H1 (cell line): Measurements from ENCODE around the gene PCSK4. TPM values are rescaled to one million over a fixed set of nuclear protein-coding genes. Genes with fewer than 3 reads are reported as not detected.

Experiments
- CTCF ChIA-PET: fragments of 300-600 bp; sonication (Branson Sonifier 250); formaldehyde crosslinking; loops from one replicate; lab custom pipeline; 2021; ENCODE audit not compliant: partially characterized antibody; lab: Charles Lee
- POLR2A ChIA-PET: fragments of 300-600 bp; sonication (Branson Sonifier 250); formaldehyde crosslinking; loops from one replicate; lab custom pipeline; 2021; ENCODE audit warnings: inconsistent platforms; ENCODE audit not compliant: partially characterized antibody; lab: Charles Lee
- DNase-seq, 2 experiments: peaks; one replicate each; pipeline versions ENCODE4 v3.0.0 to v3.0.0-alpha.2; 2010 to 2022; ENCODE audit warnings: low spot score in 2 of 2, low read depth in 1 of 2, mixed read lengths in 1 of 2
- FAIRE-seq: peaks from 2 replicates; lab custom pipeline; 2011; peaks lifted over from hg19 to GRCh38; lab: Jason Lieb, UNC
- H2AFZ ChIP-seq: 2 replicates; pipeline ENCODE4 v1.8.1; 2012; ENCODE audit warnings: low read length, inconsistent platforms
- H2AK5ac ChIP-seq: 2 replicates; pipeline ENCODE4 v1.6.1; 2013; ENCODE audit warnings: low read depth, low read length
- H2BK120ac ChIP-seq: replicated peaks from 2 replicates; pipeline ENCODE3; 2013; ENCODE audit warnings: low read depth, low read length, inconsistent platforms
- H2BK12ac ChIP-seq: 2 replicates; pipeline ENCODE4 v1.6.1; 2013; ENCODE audit warnings: low read depth, low read length
- H2BK15ac ChIP-seq: 2 replicates; pipeline ENCODE4 v1.6.1; 2013; ENCODE audit warnings: low read length
- H2BK20ac ChIP-seq: 2 replicates; pipeline ENCODE4 v1.6.1; 2013; ENCODE audit warnings: low read length
- H2BK5ac ChIP-seq: 2 replicates; pipeline ENCODE4 v1.6.1; 2013; ENCODE audit warnings: low read depth, low read length
- H3K14ac ChIP-seq: 2 replicates; pipeline ENCODE4 v1.6.1; 2013; ENCODE audit warnings: inconsistent platforms; ENCODE audit not compliant: insufficient read length
- H3K18ac ChIP-seq: 2 replicates; pipeline ENCODE4 v1.6.1; 2013; ENCODE audit warnings: low read length; ENCODE audit errors: extremely low read depth
- H3K23ac ChIP-seq: 2 replicates; pipeline ENCODE4 v1.6.1; 2013; ENCODE audit warnings: inconsistent platforms; ENCODE audit not compliant: insufficient read length
- H3K23me2 ChIP-seq: 2 replicates; pipeline ENCODE4 v1.6.1; 2013; ENCODE audit warnings: low read depth, low read length
- H3K27ac ChIP-seq: 2 replicates; pipeline ENCODE4 v1.6.1; 2011; ENCODE audit warnings: low read depth, low read length, inconsistent platforms
- H3K27me3 ChIP-seq, 4 experiments: replicated peaks in 1 of 4; 1 replicate in 1 of 4; 2 replicates in 3 of 4; pipeline versions ENCODE4 v1.6.1 to v1.8.1; 2011 to 2013; ENCODE audit warnings: low read length in 3 of 4, mild to moderate bottlenecking in 3 of 4, inconsistent platforms in 2 of 4, mixed read lengths in 2 of 4, moderate library complexity in 1 of 4; ENCODE audit not compliant: control insufficient read depth in 3 of 4, insufficient read depth in 3 of 4; ENCODE audit errors: extremely low read depth in 1 of 4
- H3K36me3 ChIP-seq, 4 experiments: 2 replicates each; pipeline versions ENCODE4 v1.6.1 to v1.8.1; 2011 to 2013; ENCODE audit warnings: mild to moderate bottlenecking in 4 of 4, low read length in 3 of 4, moderate library complexity in 2 of 4, control low read depth in 1 of 4, inconsistent platforms in 1 of 4; ENCODE audit not compliant: insufficient read depth in 4 of 4, control insufficient read depth in 2 of 4
- H3K4ac ChIP-seq: replicated peaks from 2 replicates; pipeline ENCODE3; 2013; ENCODE audit warnings: low read length, low read depth, mixed read lengths, inconsistent platforms; ENCODE audit not compliant: insufficient read length
- H3K4me1 ChIP-seq, 4 experiments: replicated peaks in 1 of 4; 1 replicate in 1 of 4; 2 replicates in 3 of 4; pipeline versions ENCODE4 v1.6.1 to v1.8.1; 2011 to 2013; ENCODE audit warnings: low read length in 3 of 4, inconsistent platforms in 2 of 4, mixed read lengths in 1 of 4; ENCODE audit not compliant: insufficient read depth in 4 of 4, control insufficient read depth in 3 of 4
- H3K4me2 ChIP-seq, 2 experiments: 2 replicates each; pipeline versions ENCODE4 v1.6.1 to v1.8.1; 2011 to 2013; ENCODE audit warnings: low read depth in 2 of 2, low read length in 2 of 2, control low read depth in 1 of 2, inconsistent platforms in 1 of 2, mild to moderate bottlenecking in 1 of 2; ENCODE audit not compliant: insufficient read depth in 1 of 2
- H3K4me3 ChIP-seq, 4 experiments: fragments of 200-600, 300-600 bp in 1 of 4; sonication (generic), shearing (Covaris generic), sonication (Bioruptor Twin) in 1 of 4; 2 replicates each; pipeline versions ENCODE4 v1.5.1 to v1.8.1; 2011 to 2016; ENCODE audit warnings: low read length in 4 of 4, low read depth in 3 of 4, control low read depth in 2 of 4, inconsistent platforms in 2 of 4, mild to moderate bottlenecking in 2 of 4, mixed read lengths in 1 of 4, moderate library complexity in 1 of 4; ENCODE audit not compliant: insufficient read depth in 2 of 4; ENCODE audit errors: extremely low read depth in 1 of 4
- H3K56ac ChIP-seq: replicated peaks from 2 replicates; pipeline ENCODE3; 2013; ENCODE audit warnings: low read depth, mild to moderate bottlenecking, mixed read lengths, low read length, inconsistent platforms; ENCODE audit not compliant: insufficient read length
- H3K79me1 ChIP-seq: 2 replicates; pipeline ENCODE4 v1.6.1; 2013; ENCODE audit warnings: low read depth, low read length, control low read depth
- H3K79me2 ChIP-seq, 2 experiments: 2 replicates each; pipeline versions ENCODE4 v1.6.1 to v1.8.1; 2012 to 2013; ENCODE audit warnings: low read length in 2 of 2, mild to moderate bottlenecking in 2 of 2, inconsistent platforms in 1 of 2; ENCODE audit not compliant: insufficient read depth in 2 of 2, control insufficient read depth in 1 of 2
- H3K9ac ChIP-seq, 4 experiments: replicated peaks in 1 of 4; 1 replicate in 1 of 4; 2 replicates in 3 of 4; pipeline versions ENCODE4 v1.6.1 to v1.8.1; 2011 to 2013; ENCODE audit warnings: low read depth in 3 of 4, low read length in 3 of 4, control low read depth in 2 of 4, mild to moderate bottlenecking in 2 of 4, moderate library complexity in 2 of 4, inconsistent platforms in 1 of 4; ENCODE audit errors: extremely low read depth in 1 of 4
- H3K9me3 ChIP-seq, 2 experiments: 2 replicates each; pipeline versions ENCODE4 v1.6.1 to v1.8.1; 2012 to 2013; ENCODE audit warnings: mild to moderate bottlenecking in 2 of 2, moderate library complexity in 2 of 2, control low read depth in 1 of 2, inconsistent platforms in 1 of 2, low read depth in 1 of 2, low read length in 1 of 2, mixed read lengths in 1 of 2; ENCODE audit not compliant: insufficient read depth in 2 of 2
- H4K20me1 ChIP-seq, 2 experiments: replicated peaks in 1 of 2; 2 replicates each; pipeline versions ENCODE3 to v1.8.1; 2011 to 2013; ENCODE audit warnings: inconsistent platforms in 2 of 2, low read length in 2 of 2, mild to moderate bottlenecking in 1 of 2; ENCODE audit not compliant: insufficient read depth in 2 of 2, control insufficient read depth in 1 of 2
- H4K5ac ChIP-seq: 2 replicates; pipeline ENCODE4 v1.6.1; 2013; ENCODE audit warnings: low read length, low read depth, mixed read lengths, inconsistent platforms; ENCODE audit not compliant: insufficient read length
- H4K8ac ChIP-seq: 2 replicates; pipeline ENCODE4 v1.8.0; 2013; ENCODE audit warnings: mild to moderate bottlenecking, moderate library complexity, low read length, inconsistent platforms; ENCODE audit not compliant: insufficient read depth; ENCODE audit errors: extremely low read depth
- H4K91ac ChIP-seq: replicated peaks from 2 replicates; pipeline ENCODE3; 2013; ENCODE audit warnings: low read length, mixed read lengths, inconsistent platforms; ENCODE audit not compliant: insufficient read length
- CBX5 ChIP-seq: fragments of 300-800, 300-1000 bp; sonication (generic); IDR thresholded peaks from 2 replicates; pipeline ENCODE4 v1.7.1; 2016; ENCODE audit warnings: antibody characterized with exemption, low read length, low read depth
- KDM5A ChIP-seq: fragments of 200-600 bp; IDR thresholded peaks from 2 replicates; pipeline ENCODE4 v1.7.1; 2012; ENCODE audit warnings: mild to moderate bottlenecking, low read length, inconsistent platforms, mixed read lengths
- NANOG ChIP-seq: IDR thresholded peaks from 2 replicates; pipeline ENCODE4 v1.6.1; 2011; ENCODE audit warnings: low read length, low read depth, mild to moderate bottlenecking, inconsistent platforms; ENCODE audit not compliant: insufficient read depth, poor library complexity, severe bottlenecking
- SAP30 ChIP-seq: fragments of 300-600 bp; sonication (generic); IDR thresholded peaks from 2 replicates; pipeline ENCODE4 v1.7.1; 2012; ENCODE audit warnings: low read length, moderate library complexity, mild to moderate bottlenecking, inconsistent platforms; ENCODE audit not compliant: insufficient read depth, insufficient replicate concordance
- SP2 ChIP-seq: IDR thresholded peaks from 2 replicates; pipeline ENCODE4 v1.6.1; 2012; ENCODE audit warnings: mild to moderate bottlenecking, low read length, inconsistent platforms
- TEAD4 ChIP-seq: IDR thresholded peaks from 2 replicates; pipeline ENCODE4 v1.6.1; 2012; ENCODE audit warnings: low read depth, low read length, inconsistent platforms, mixed read lengths
- ZNF274 ChIP-seq: IDR thresholded peaks from 2 replicates; pipeline ENCODE4 v1.7.0; 2012; ENCODE audit warnings: low read length, borderline replicate concordance; ENCODE audit errors: extremely low read depth
- WGBS, 2 experiments: shearing (Covaris generic) in 1 of 2; methylation state at CpG; one replicate each; pipeline versions ENCODE4 v1.1.6 to v1.1.7; 2013 to 2015; ENCODE audit warnings: low lambda C conversion rate in 2 of 2, mixed read lengths in 2 of 2, inconsistent platforms in 1 of 2, low coverage in 1 of 2, missing lambda C conversion rate in 1 of 2; ENCODE audit not compliant: insufficient replicate concordance in 2 of 2, insufficient coverage in 1 of 2, insufficient read length in 1 of 2; ENCODE audit errors: extremely low coverage in 1 of 2, missing lambda C conversion rate in 1 of 2; 5-methylcytosine and 5-hydroxymethylcytosine counted together
- polyA plus RNA-seq, 7 experiments: library from polyadenylated mRNA; depleted of rRNA in 3 of 7; stranded (reverse) in 5 of 7; unstranded in 2 of 7; fragments of >200 nt in 5 of 7; fragments of 200-250 nt in 2 of 7; gene quantifications; 1 replicate in 5 of 7; 2 replicates in 1 of 7; 4 replicates in 1 of 7; pipeline versions ENCODE4 v1.2.1 to v1.2.3, GENCODE V29; 2011 to 2013; ENCODE audit warnings: missing spikeins in 2 of 7, mixed read lengths in 2 of 7
- total RNA-seq: library from RNA; stranded (reverse); fragmentation: NEBNext Ultra II Directional; extraction: Animal tissue kit (Norgen Biotek cat#: 25700); gene quantifications from 2 replicates; pipeline ENCODE4 v1.2.1, GENCODE V29; 2021

The PCSK4 gene
- total and polyA plus RNA-seq, 2 of the 8 experiments (the other 6 are each of a cell fraction or from before 2014, with no cell fraction given), result 9.8 to 10.7 TPM

DNA sequence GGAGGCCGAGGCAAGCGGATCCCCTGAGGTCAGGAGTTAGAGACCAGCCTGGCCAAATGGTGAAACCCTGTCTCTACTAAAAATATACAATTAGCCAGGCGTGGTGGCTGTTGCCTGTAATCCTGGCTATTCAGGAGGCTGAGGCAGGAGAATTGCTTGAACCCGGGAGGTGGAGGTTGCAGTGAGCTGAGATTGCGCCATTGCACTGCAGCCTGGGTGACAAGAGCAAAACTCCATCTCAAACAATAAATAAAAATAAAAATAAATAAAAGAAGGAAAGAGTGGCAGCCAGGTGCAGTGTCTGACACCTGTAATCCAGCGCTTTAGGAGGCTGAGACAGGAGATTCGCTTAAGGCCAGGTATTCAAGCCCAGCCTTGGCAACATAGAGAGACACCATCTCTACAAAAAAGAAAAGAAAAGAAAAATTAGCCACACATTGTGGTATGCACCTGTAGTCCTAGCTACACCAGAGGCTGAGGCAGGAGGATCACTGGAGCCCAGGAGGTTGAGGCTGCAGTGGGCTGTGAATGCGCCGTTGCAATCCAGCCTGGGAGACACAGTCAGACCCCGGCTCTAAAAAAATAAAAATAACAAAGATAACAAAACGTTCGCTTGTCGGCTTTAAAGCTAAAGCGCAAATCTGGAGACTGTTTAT lies 12.4 kb upstream of the PCSK4 start:
- no peak overlapping the region for H3K56ac ChIP-seq
- H3K4me2 ChIP-seq, result peak overlapping the region; percentile 54 to 62

More for the DNA sequence above, 12.4 kb upstream of the PCSK4 start:
- Histone ChIP-seq H2BK120ac (no peak overlapping the region), H4K20me1 (no peaks in the 10 kb centered on the region), H2BK20ac (no peak overlapping the region), H3K79me2 (no peaks in the 10 kb centered on the region), H3K27ac (no peak overlapping the region), H3K4me1 (peaks cover 0 to 10% (median 6%) of the 10 kb centered on the region in 4 experiments; a peak in 5 of 7 replicates), H3K23me2 (peaks cover 4% of the 10 kb centered on the region; the same call in 1 of the 2 replicates), H3K79me1 (no peaks in the 10 kb centered on the region), H3K4me3 (peak overlapping the region in 1 of 4 experiments; percentile 52; a peak in 1 of 8 replicates), H2BK12ac (0 out of 2 replicates have a peak overlapping the region, but pooled peaks have one; percentile 39), H3K9me3 (peaks cover 5 to 11% of the 10 kb centered on the region in 2 experiments; a peak in 2 of 4 replicates), H3K27me3 (peaks cover 0 to 19% (median 16%) of the 10 kb centered on the region in 4 experiments; a peak in 5 of 7 replicates), H4K5ac (no peak overlapping the region), H2BK5ac (no peak overlapping the region), H2AK5ac (no peak overlapping the region), H3K18ac (no peak overlapping the region), H2AFZ (no peak overlapping the region), H4K91ac (no peak overlapping the region), H4K8ac (no peak overlapping the region), H3K14ac (no peak overlapping the region), H2BK15ac (no peak overlapping the region), H3K4ac (no peak overlapping the region), H3K9ac (no peak overlapping the region), H3K36me3 (no peaks in the 10 kb centered on the region), H3K23ac (no peak overlapping the region)
- ChIA-PET POLR2A (interaction anchor here (0.6 to 2.6 kb wide), 5 partner anchors 11 to 259 kb away, joined by 3 to 7 read pairs (median 3); partner anchors contain the start of gene REEP6), CTCF (interaction anchor here (0.5 to 3.9 kb wide), 11 partner anchors 9 to 324 kb away, joined by 3 to 14 read pairs (median 3); no protein-coding TSS in a partner anchor)
- FAIRE-seq (no peak), DNase-seq (no peak)
- 90% methylated on average over 14 of the region's 14 CpGs; no CpG with 5 or more reads in 1 of the 2 experiments for WGBS, 2 experiments
- TF ChIP-seq KDM5A (no peak), ZNF274 (no peak), CBX5 (no peak), TEAD4 (no peak), SP2 (no peak), SAP30 (no peak), NANOG (no peak)
